ENCODE results near the gene FCRL4. TPM values are rescaled to one million over a fixed set of nuclear protein-coding genes. Genes with fewer than 3 reads are reported as not detected.

The FCRL4 gene
- not detected for polyA plus RNA-seq (2013, experiment 1 of 2; ENCODE audit: insufficient read length)
- not detected for polyA plus RNA-seq (2013, experiment 2 of 2; ENCODE audit: insufficient read length)

- DNase-seq = no peak
Measured at GRCh38 chr1:157597959-157598667, at the start of gene FCRL4. Gene FCRL4 (minus strand): TSS chr1:157598085. CDS start chr1:157597944, 141 bp downstream.

DNA sequence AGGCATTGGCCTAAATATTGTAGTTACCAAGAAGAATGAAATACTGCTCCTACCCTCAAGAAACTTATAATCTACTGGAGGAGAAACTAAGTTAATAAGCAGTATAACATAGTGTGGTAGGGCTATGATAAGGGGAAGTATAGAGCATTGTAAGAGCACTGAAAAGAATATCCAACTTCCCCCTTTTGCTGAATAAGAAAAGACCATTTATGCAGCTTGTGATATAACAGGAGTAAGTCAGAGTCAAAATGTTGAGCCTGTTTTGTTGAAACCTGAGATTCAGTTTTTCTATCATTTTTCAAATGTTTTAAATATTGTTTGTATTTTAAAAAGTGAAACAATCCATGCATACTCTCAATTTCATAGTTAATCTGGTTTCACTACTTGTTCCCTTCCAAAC is 48.3 kb upstream of the FCRL4 start:
- no peak for DNase-seq

GRCh38 chr1:157641177-157641576 is 43.3 kb upstream of the FCRL4 start:
- no peak for DNase-seq

- DNase-seq = no peak
Measured at GRCh38 chr1:157639800-157640199, 41.9 kb upstream of the FCRL4 start.

DNA sequence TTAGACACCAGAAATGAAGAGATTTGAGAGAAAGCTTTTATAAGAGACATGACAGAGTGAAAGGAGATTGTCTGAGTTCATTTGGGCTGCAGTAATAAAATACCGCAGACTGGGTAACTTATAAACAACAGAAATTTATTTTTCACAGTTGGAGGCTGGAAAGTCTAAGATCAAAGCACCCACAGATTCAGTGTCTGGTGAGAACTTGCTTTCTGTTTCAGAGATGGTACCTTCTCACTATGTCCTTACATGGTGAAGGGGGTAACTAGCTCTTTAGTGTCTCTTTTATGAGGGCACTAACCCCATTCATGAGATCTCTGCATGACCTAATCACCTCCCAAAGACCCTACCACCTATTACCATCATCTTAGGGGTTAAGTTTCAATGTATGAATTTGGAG is 30.9 kb upstream of the FCRL4 start:
- no peak for DNase-seq

DNA sequence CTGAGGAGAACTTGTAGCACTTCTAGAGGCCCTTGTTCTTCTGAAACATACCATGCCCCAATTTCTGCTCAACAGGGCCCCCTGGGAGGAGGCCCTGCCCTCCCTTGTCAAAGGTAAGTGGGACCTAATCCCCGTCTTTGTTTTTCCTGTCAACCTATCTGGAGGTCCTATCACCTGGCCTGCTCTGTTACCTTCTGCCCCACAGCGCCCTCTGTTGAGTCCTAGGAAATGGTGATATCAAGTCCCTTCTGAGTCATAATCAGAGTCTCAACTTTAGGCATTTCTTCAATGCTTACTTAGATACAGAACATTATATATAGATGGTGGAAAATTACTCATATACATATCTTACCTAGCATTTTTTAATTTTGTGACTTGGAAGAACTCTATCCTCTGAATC is 28.2 kb upstream of the FCRL4 start:
- no peak for DNase-seq

DNA sequence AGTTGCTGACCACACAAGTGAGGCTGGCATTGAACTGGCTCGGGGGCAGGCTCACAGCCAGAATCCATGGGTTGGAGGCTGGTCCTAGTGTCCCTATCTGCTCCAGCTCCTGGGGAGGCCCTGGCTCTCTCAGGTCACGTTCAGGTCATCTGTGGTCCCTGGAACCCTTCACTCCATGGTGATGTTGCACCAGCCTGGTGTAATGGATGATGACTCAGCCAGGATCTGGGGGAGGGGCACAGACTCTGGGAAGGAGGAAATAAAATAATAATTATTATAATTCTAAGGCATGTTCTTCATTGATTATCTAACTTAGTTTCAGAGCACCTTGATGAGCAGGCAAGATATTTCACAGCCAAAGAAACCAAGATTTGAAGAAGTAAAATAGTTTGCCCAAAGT is 26.6 kb upstream of the FCRL4 start:
- no peak for DNase-seq

GRCh38 chr1:157622471-157622870 is 24.6 kb upstream of the FCRL4 start:
- DNase-seq = no peak

GRCh38 chr1:157618190-157618589 is 20.3 kb upstream of the FCRL4 start:
- DNase-seq = no peak

DNA sequence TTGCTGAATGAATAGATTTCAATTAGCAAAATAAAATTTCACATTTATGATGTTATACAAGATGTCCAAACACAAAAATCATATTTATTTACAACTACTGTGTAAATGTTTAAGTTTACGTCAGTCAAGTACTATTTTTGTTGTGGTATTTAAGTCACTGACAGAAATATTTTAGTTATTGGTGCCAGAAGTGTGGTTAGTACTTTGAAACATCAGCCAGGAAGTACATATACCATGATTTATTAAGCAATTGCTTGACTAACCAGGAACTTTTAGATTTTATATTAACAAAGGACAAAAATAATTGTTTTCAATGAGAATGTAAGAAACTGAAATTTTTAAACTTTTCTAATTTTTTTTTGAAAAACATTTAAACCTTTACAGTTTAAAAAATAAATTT is 2.4 kb upstream of the FCRL4 start:
- peak; percentile 9 for DNase-seq

DNA sequence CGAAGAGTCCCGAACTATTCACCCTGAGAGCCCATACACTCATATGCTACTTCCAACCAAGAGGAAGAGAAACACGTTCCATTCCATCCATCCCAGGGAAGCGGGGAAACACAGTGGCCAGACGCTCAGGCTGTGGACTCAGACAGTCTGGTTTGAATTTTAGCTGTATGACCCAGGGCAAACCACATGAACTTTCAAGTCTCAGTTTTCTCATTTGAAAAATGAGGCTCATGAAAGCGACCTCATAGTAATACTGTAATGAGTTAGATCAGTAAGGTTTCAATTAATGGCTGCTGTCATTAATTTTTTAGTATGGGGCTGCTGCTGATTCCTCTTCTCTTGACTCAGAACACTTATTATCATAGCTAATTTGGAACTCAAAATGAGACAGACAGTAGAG is 1.5 kb downstream of the FCRL4 start:
- peak; percentile 60 for DNase-seq

DNA sequence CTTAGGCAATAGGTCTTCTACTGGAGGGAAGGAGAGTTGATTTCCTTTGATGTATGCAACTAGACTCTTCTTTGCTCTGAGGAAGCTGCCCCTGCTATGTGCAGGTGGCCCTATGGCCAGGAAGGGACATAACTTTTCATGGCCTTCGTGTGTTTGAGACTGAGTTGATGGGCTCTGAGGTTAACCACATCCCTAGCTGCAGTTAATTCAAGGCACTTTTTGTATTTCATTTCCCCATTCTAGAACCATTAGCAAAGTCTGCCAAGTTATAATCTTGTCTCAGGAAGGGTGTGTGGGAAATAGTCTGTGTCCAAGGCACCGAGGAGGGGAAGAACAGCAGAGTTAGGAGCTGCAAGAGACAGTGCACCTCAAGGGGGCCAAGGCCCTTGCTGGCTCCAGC is 2.5 kb downstream of the FCRL4 start:
- DNase-seq = no peak

DNA sequence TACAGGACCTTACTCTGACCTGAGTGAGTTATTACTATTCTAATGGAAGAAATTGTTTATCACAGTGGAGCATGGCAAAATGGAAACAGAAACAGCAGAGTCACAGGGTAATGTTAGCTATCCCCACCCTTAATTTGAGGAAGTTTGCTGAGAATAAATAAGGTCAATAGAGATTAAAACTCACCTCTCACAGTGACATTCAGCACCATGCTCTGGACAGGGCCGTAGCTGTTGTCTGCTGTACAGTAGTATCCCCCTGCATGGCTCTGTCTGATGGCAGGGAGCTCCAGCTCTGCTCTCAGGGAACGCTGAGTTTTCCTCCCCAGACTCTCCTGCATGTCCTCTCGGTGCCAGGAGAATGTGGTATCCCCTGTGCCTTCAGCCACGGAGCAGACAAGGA is 11.9 kb downstream of the FCRL4 start:
- DNase-seq = no peak

DNA sequence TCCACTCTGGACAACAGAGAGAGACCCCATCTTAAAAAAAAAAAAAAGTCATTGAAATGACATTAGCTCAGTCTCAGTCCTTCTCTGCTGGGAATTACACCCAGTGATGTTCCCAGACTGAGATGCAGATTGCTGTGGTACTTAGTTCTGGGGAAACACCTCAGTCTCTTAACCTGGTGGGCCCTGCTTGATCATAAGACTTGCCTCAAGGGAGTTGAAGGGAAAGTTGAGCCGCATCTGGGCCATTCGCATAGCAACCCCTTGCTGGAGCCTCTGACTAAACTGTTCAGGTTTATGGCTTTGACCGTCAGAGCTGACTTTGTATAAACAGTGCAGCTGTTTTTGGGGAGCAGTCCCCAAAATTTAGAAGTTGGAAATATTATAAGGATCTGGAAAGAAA is 13.4 kb downstream of the FCRL4 start:
- no peak for DNase-seq

- no peak for DNase-seq
Measured at GRCh38 chr1:157580828-157581210, 17.1 kb downstream of the FCRL4 start.

DNA sequence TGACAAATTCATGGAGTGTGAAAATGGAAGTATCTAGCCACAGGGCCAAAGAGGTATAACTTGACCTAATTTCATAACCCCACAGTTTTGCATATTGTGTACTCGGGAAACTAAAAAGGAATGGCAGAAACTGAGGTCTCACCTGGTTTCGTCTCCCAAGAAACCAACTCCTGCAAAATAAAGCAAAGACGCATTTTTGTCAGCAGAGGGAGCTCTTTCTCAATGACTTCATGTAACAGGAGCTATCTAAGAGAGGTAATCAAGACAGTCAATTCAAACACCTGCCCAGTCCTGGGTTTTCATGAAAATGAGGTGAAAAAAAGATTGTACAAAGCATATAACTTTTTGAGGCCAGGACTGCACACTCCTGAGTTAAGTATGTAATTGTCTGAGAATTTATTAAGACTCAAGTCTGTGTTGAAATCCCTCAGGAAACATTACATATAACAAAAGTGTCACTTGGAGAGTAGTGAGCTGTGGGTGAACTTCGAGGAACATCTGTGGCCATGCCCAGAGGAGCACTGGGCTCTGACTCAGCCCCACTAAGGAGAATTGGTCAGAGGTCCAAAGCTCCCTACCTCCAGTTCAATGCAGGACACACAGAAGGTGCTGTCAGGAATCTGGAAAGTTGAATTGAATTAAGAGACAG is 17.6 kb downstream of the FCRL4 start:
- DNase-seq = peak; percentile 50

DNA sequence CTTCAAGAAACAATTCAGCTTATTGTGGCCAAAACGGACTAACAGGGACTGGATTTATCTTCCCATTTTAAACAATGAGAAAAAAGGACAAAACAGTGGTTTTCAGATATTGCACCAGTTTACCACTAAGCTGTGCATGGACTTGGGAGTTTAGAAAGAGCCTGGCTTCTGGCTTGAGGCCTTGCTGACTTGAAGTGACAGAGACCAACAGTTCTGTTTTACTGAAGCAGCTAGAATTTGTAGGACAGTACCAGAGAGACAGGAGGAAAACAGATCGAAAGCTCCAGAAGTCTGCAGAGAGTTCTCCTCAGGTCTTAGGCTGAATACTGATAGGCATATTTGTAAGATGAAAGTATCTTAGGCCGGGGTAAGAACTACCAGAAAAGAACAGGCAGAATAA is 20.5 kb downstream of the FCRL4 start:
- DNase-seq = no peak

DNA sequence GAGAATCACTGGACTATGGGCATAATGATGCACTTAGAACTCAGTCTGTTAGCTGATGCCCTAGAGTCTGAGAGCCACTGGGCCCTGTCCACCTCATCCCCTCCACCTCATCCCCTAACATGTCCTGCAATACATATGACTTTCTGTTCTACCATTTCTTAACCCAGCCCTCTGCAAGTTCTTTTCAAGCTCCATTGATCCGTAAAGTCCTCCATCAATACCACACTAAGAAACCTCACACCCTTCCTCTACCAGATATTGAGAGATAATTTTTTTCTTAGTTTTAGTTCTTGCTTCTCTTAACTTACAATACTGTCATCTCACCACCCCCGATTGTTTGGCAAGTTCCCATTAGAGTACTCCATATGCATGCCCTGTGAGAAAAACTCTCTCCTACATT is 22.1 kb downstream of the FCRL4 start:
- DNase-seq = no peak

DNA sequence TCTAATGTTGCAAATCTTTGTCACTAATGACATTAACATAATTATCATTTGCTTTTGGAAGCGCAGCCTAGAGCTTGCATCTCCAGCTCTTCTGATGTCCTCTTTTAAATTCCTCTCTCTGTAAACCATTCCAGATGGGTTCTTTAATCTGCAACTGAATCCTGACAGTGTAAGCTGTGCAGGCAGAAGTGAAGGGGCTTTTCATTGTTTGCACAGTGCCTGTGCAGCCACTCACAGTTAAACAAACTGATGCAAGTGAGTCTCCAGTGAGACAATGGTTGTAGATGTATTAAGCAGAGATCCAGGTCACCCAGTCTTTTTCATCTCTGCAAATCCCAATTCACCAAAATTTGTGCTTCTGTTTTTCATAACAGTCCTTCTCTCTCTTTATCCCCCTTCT is 23.0 kb downstream of the FCRL4 start:
- DNase-seq = no peak

GRCh38 chr1:157566484-157567300 is 31.2 kb downstream of the FCRL4 start:
- no peak for DNase-seq

- DNase-seq = no peak
Measured at GRCh38 chr1:157562515-157562914, 35.4 kb downstream of the FCRL4 start.

DNA sequence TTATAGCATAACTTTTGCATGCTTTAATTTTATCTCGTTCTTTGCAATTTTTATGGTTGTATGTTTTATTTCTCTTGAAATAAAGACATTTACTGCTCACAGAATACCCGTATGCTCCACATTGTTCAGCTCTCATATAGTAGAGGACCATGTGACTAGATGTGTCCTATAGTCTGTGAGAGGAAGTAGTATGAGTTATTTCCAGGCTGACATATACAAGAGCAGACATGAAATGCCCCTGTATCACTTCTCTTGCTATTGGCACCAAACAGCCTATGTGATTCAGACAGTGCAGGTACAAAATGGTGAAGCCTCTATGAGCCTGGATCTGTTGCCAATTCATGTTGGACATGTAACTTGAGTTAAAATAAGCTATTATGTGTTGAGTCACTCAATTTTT is 39.8 kb downstream of the FCRL4 start:
- no peak for DNase-seq
